ENCODE data around the gene DDB1. TPM values are rescaled to one million over a fixed set of nuclear protein-coding genes. Genes with fewer than 3 reads are reported as not detected.
A peak's percentile ranks its signal among the peaks of the same experiment; 100 is the strongest.

The DDB1 gene
- total RNA-seq, 1 experiment from 2014 or later: 284 TPM

GRCh38 chr11:61295596-61295926, 37.3 kb downstream of the DDB1 start:
- Histone ChIP-seq H3K27me3 (replicated peaks; ENCODE audit: control insufficient read depth, insufficient read depth, low read length) (no peaks in the 10 kb centered on the region), H3K4me1 (peaks cover 32% of the 10 kb centered on the region), H3K4me3 (ENCODE audit: low read depth, low read length) (peak overlapping the region; percentile 80), H3K9me3 (no peaks in the 10 kb centered on the region), H3K36me3 (ENCODE audit: control insufficient read depth, insufficient read depth, low read length) (peaks cover 5% of the 10 kb centered on the region)
- CTCF ChIA-PET: interaction anchor here (1.1 kb wide), 1 partner anchor 90 kb away, joined by 5 read pairs; no protein-coding TSS in a partner anchor
- intact Hi-C loops (cut with micrococcal nuclease; ENCODE audit: unreplicated experiment): no loop called here
- peaks cover 12% of the 10 kb centered on the region for H3K4me1 Mint-ChIP-seq (ENCODE audit: low read depth, unreplicated experiment)
- POLR2A ChIA-PET: interaction anchor here (0.9 kb wide), 2 partner anchors 97 to 137 kb away, joined by 3 to 6 read pairs; no protein-coding TSS in a partner anchor
- DNase-seq: no peak
- peak overlapping the region; percentile 96 for H3K4me3 Mint-ChIP-seq (ENCODE audit: unreplicated experiment)
- TF ChIP-seq CTCF (IDR thresholded peaks at IDR 0.05; ENCODE audit: insufficient read depth in 1 of 2, low read depth in 1 of 2, low read length in 1 of 2, severe bottlenecking in 1 of 2, unreplicated experiment in 1 of 2): no peak
- BruUV-seq (replicated peaks): no TSS peak
- H3K27ac Mint-ChIP-seq (ENCODE audit: unreplicated experiment): no peak overlapping the region
- peaks cover 31% of the 10 kb centered on the region for H3K36me3 Mint-ChIP-seq (ENCODE audit: insufficient read depth, unreplicated experiment)
- H3K9me3 Mint-ChIP-seq (ENCODE audit: unreplicated experiment): no peaks in the 10 kb centered on the region
- H3K27me3 Mint-ChIP-seq (ENCODE audit: insufficient read depth, unreplicated experiment): no peaks in the 10 kb centered on the region

- POLR2A ChIA-PET: interaction anchor here (0.6 to 2.2 kb wide), 5 partner anchors 11 to 136 kb away, joined by 3 to 22 read pairs (median 3); partner anchors contain the start of genes CYB561A3 and TMEM138
Measured at GRCh38 chr11:61294717-61295595, 37.9 kb downstream of the DDB1 start, which contains the start of gene VWCE. TSS of gene VWCE (minus strand) at chr11:61295316. CDS start at chr11:61295037, 279 bp downstream.

More at GRCh38 chr11:61294717-61295595, 37.9 kb downstream of the DDB1 start, which contains the start of gene VWCE:
- peak within 1 kb of the TSS; percentile 88 for H3K27ac Mint-ChIP-seq (ENCODE audit: unreplicated experiment)
- H3K4me1 ChIP-seq: peaks cover 32% of the 10 kb centered on the region
- no peaks in the 10 kb centered on the region for H3K27me3 ChIP-seq (replicated peaks; ENCODE audit: control insufficient read depth, insufficient read depth, low read length)
- H3K36me3 ChIP-seq (ENCODE audit: control insufficient read depth, insufficient read depth, low read length): peaks cover 3% of the 10 kb centered on the region
- CTCF ChIA-PET: interaction anchor here (0.6 to 1.8 kb wide), 8 partner anchors 17 to 381 kb away, joined by 3 to 6 read pairs (median 4); partner anchors contain the start of gene TMEM109
- H3K36me3 Mint-ChIP-seq (ENCODE audit: insufficient read depth, unreplicated experiment): peaks cover 31% of the 10 kb centered on the region
- H3K4me3 ChIP-seq (ENCODE audit: low read depth, low read length): peak within 1 kb of the TSS; percentile 80
- peak within 1 kb of the TSS; percentile 96 for H3K4me3 Mint-ChIP-seq (ENCODE audit: unreplicated experiment)
- no peaks in the 10 kb centered on the region for H3K9me3 ChIP-seq
- no peaks in the 10 kb centered on the region for H3K27me3 Mint-ChIP-seq (ENCODE audit: insufficient read depth, unreplicated experiment)
- intact Hi-C loops (cut with micrococcal nuclease; ENCODE audit: unreplicated experiment): loop anchor here (1.0 kb wide), 1 partner anchor 41 kb away; no protein-coding TSS in a partner anchor
- peak; percentile 71 to 82 for DNase-seq
- peaks cover 12% of the 10 kb centered on the region for H3K4me1 Mint-ChIP-seq (ENCODE audit: low read depth, unreplicated experiment)
- H3K9me3 Mint-ChIP-seq (ENCODE audit: unreplicated experiment): no peaks in the 10 kb centered on the region
- TF ChIP-seq CTCF (IDR thresholded peaks at IDR 0.05; ENCODE audit: insufficient read depth in 1 of 2, low read depth in 1 of 2, low read length in 1 of 2, severe bottlenecking in 1 of 2, unreplicated experiment in 1 of 2): peak; percentile 19 to 41
- BruUV-seq (replicated peaks): no TSS peak

Measured in Caco-2 (cell line).